Right forelimb (tissue), 1 donor: ENCODE measurements around the gene SPATA6L.

Experiments
- DNase-seq: peaks from one replicate; pipeline ENCODE4 v3.0.0-alpha.2; 2018

SPATA6L gene

DNA sequence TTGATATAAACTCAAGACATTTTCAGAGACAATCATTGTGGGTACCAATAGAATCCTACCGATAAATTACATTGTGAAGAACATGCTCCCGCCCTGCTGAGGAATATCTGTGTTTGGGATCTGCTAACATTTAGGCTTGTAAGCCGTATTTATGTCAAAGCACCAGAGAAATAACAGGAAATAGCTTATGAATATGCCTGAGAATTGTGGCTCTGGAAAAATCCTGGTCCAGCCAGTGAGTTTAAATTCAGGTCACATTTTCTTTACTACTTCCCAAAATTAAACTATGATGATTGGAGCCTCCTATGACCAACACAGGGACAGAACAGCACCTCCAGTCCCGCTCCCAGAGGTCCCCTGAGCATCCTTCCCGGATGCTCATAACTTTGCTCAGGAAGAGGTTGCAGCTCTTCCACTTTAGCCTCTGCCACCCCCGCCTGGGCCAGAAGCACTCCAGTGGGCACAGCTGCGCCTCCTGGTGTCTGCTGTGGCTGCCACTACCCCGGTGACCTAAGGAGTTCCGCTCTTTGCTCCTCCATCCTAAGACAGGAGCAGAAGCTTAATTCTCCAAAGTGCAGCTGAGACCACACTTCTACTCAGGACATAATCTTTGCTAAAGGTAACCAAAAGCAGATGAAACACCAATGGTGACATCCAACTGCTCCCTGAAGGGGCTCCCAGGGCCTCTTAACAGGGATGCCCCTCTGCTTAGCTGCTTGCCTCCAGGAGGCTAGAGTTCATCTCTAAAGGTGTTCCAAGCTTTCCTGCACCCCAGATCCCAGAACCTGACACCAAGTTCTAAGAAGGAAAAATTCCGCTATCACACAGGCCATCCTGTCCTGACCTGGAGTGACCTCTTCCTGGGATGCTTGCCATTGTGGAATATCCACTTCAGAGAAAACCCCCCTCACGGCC lies 117.2 kb downstream of the SPATA6L start:
- DNase-seq = no peak
